A549 (cell line): Measurements from ENCODE around the gene HCFC1R1.

Source experiments
- CEBPB ChIP-seq, 2 experiments: fragments of >200 bp in 1 of 2; sonication (Bioruptor Twin) in 1 of 2; formaldehyde crosslinking in 1 of 2; IDR thresholded peaks; 2 replicates each; pipeline ENCODE4 v1.6.1; 2012 to 2016
- CTCF ChIP-seq: fragments of >200 bp; sonication (Bioruptor Twin); formaldehyde crosslinking; IDR thresholded peaks from 3 replicates; pipeline ENCODE4 v1.5.1; 2016
- E2F6 ChIP-seq: IDR thresholded peaks from 2 replicates; pipeline ENCODE4 v1.6.1; 2012; ENCODE audit warnings: low read depth, borderline replicate concordance
- ELK1 ChIP-seq: fragments of 150-350 bp; IDR thresholded peaks from 2 replicates; pipeline ENCODE4 v1.6.1; 2014; ENCODE audit warnings: low read depth, mild to moderate bottlenecking, low read length
- HOXA7 ChIP-seq: fragments of 250-450 bp; sonication (Bioruptor Pico); IDR thresholded peaks from 2 replicates; pipeline ENCODE4 v1.5.0; 2020; ENCODE audit warnings: mild to moderate bottlenecking, moderate library complexity
- KDM1A ChIP-seq: fragments of 200-600 bp; sonication (generic); IDR thresholded peaks from 2 replicates; pipeline ENCODE4 v1.6.1; 2016; ENCODE audit warnings: low read depth, mild to moderate bottlenecking
- MAX ChIP-seq: IDR thresholded peaks from 2 replicates; pipeline ENCODE4 v1.6.1; 2012
- MAZ ChIP-seq: fragments of 150-350 bp; IDR thresholded peaks from 2 replicates; pipeline ENCODE4 v1.6.1; 2014; ENCODE audit warnings: antibody characterized with exemption, low read depth, low read length, borderline replicate concordance
- PHF8 ChIP-seq: fragments of 200-600 bp; sonication (generic); IDR thresholded peaks from 2 replicates; pipeline ENCODE4 v1.6.1; 2016; ENCODE audit warnings: low read depth, mild to moderate bottlenecking, antibody characterized with exemption, moderate library complexity, borderline replicate concordance
- POLR2A ChIP-seq: IDR thresholded peaks from 2 replicates; pipeline ENCODE4 v1.6.1; 2012; ENCODE audit warnings: mild to moderate bottlenecking, low read length
- REST ChIP-seq: fragments of 200-600 bp; sonication (generic); IDR thresholded peaks from 2 replicates; pipeline ENCODE4 v1.6.1; 2016; ENCODE audit warnings: antibody characterized with exemption, mild to moderate bottlenecking, moderate library complexity
- SMC3 ChIP-seq: fragments of >200 bp; sonication (Bioruptor Twin); formaldehyde crosslinking; IDR thresholded peaks from 3 replicates; pipeline ENCODE4 v1.6.1; 2018; ENCODE audit warnings: inconsistent platforms
- USF2 ChIP-seq: fragments of 450-650 bp; IDR thresholded peaks from 2 replicates; pipeline ENCODE4 v1.6.1; 2014; ENCODE audit warnings: antibody characterized with exemption
- ZC3H11A ChIP-seq: fragments of 450-650 bp; IDR thresholded peaks from 2 replicates; pipeline ENCODE4 v1.6.1; 2014; ENCODE audit warnings: antibody characterized with exemption, mild to moderate bottlenecking

GRCh38 chr16:2977440-2977839, 46.3 kb downstream of the HCFC1R1 start:
- TF ChIP-seq USF2: no peak
- TF ChIP-seq CTCF: no peak
- TF ChIP-seq SMC3: no peak
- no peak for TF ChIP-seq HOXA7
- no peak for TF ChIP-seq MAX
- TF ChIP-seq MAZ: no peak
- no peak for TF ChIP-seq ZC3H11A
- no peak for TF ChIP-seq REST
- TF ChIP-seq KDM1A: no peak
- TF ChIP-seq POLR2A: no peak
- no peak for TF ChIP-seq PHF8
- TF ChIP-seq ELK1: no peak
- TF ChIP-seq E2F6: no peak
- TF ChIP-seq CEBPB (IDR thresholded peaks at IDR 0.05): no peak
